GM18520 (cell line): ENCODE data around the gene OR6S1.
"Not testable (repeated sequence)": the region's sequence is repeated elsewhere in the genome, so short reads cannot be mapped to it uniquely, and the experiment has no call there.

Experiments
- ATAC-seq: cut with Tn5 transposase; IDR thresholded peaks from one replicate; pipeline ENCODE4 v1.9.1; 2021; ENCODE audit not compliant: unreplicated experiment

Gene OR6S1

GRCh38 chr14:20631880-20632389 lies 9.6 kb downstream of the OR6S1 start:
- ATAC-seq = no peak

GRCh38 chr14:20631023-20631879 lies 10.2 kb downstream of the OR6S1 start:
- ATAC-seq = no peak

- ATAC-seq = no peak
These were observed 11.0 kb downstream of the OR6S1 start for GRCh38 chr14:20630340-20631022.

GRCh38 chr14:20628063-20628854 lies 13.2 kb downstream of the OR6S1 start:
- no peak for ATAC-seq

- ATAC-seq = no peak
These were observed 14.0 kb downstream of the OR6S1 start for GRCh38 chr14:20627346-20628027.

- ATAC-seq = no peak
These were observed 15.2 kb downstream of the OR6S1 start for GRCh38 chr14:20626274-20626673.

- ATAC-seq = no peak
These were observed 16.9 kb downstream of the OR6S1 start for GRCh38 chr14:20624495-20625070.

GRCh38 chr14:20623798-20624197 lies 17.7 kb downstream of the OR6S1 start:
- ATAC-seq = no peak

- no peak for ATAC-seq
These were observed 18.6 kb downstream of the OR6S1 start for GRCh38 chr14:20622816-20623291.

- ATAC-seq = no peak
These were observed 20.6 kb downstream of the OR6S1 start for GRCh38 chr14:20620798-20621478.

- ATAC-seq = not testable (repeated sequence)
These were observed 21.8 kb downstream of the OR6S1 start for GRCh38 chr14:20619688-20620087.

- ATAC-seq = no peak
These were observed 23.2 kb downstream of the OR6S1 start for GRCh38 chr14:20618271-20618749.

GRCh38 chr14:20617138-20618003 lies 24.1 kb downstream of the OR6S1 start:
- no peak for ATAC-seq

- no peak for ATAC-seq
These were observed 25.5 kb downstream of the OR6S1 start for GRCh38 chr14:20615996-20616395.

- ATAC-seq = no peak
These were observed 27.3 kb downstream of the OR6S1 start for GRCh38 chr14:20614038-20614840.

GRCh38 chr14:20613094-20614037 lies 28.1 kb downstream of the OR6S1 start:
- peak; percentile 73 for ATAC-seq

- ATAC-seq = no peak
These were observed 29.1 kb downstream of the OR6S1 start for GRCh38 chr14:20612403-20612802.
